Ovary (tissue), 9 donors: Measurements from ENCODE around the gene UNC119B. TPM values are rescaled to one million over a fixed set of nuclear protein-coding genes. Genes with fewer than 3 reads are reported as not detected.

ENCODE experiments used
- DNase-seq, 5 donors: peaks; one replicate each; pipeline ENCODE4 v3.0.0-alpha.2; 2019 to 2020
- H3K27ac ChIP-seq, 2 donors: fragments of 200-600 bp; one replicate each; pipeline versions ENCODE4 v1.5.1 to v1.8.0; 2019 to 2022
- H3K27me3 ChIP-seq: fragments of 200-600 bp; one replicate; pipeline ENCODE4 v1.8.0; 2022
- H3K36me3 ChIP-seq: fragments of 200-600 bp; sonication (generic); one replicate; pipeline ENCODE4 v1.5.1; 2019
- H3K4me1 ChIP-seq: one replicate; pipeline ENCODE4 v1.8.1; 2013; ENCODE audit warnings: mild to moderate bottlenecking, moderate library complexity; ENCODE audit not compliant: insufficient read depth
- H3K4me3 ChIP-seq: fragments of 200-600 bp; sonication (generic); one replicate; pipeline ENCODE4 v1.5.1; 2017
- H3K9me3 ChIP-seq, 2 donors: fragments of 200-600 bp in 1 of 2; sonication (generic) in 1 of 2; one replicate each; pipeline versions ENCODE4 v1.5.1 to v1.8.1; 2013 to 2019; ENCODE audit warnings: mild to moderate bottlenecking in 1 of 2, moderate library complexity in 1 of 2
- CTCF ChIP-seq, 3 donors: fragments of 450-650 bp in 2 of 3; fragments of 200-600 bp in 1 of 3; IDR thresholded peaks; one replicate each; pipeline versions ENCODE4 v1.5.1 to v1.8.0; 2016 to 2022; ENCODE audit warnings: antibody characterized with exemption in 3 of 3, mild to moderate bottlenecking in 1 of 3
- EP300 ChIP-seq: sonication (generic); formaldehyde crosslinking; IDR thresholded peaks from one replicate; pipeline ENCODE4 v1.6.1; 2017; ENCODE audit warnings: antibody characterized with exemption
- POLR2A ChIP-seq: fragments of 450-650 bp; IDR thresholded peaks from one replicate; pipeline ENCODE4 v1.6.1; 2017; ENCODE audit warnings: antibody characterized with exemption, mild to moderate bottlenecking, moderate library complexity
- WGBS, 3 donors: extraction: QIAGEN DNeasy Blood & Tissue Kit in 1 of 3; methylation state at CpG; one replicate each; pipeline versions ENCODE4 v1.1.5 to v1.1.7; 2013 to 2017; 5-methylcytosine and 5-hydroxymethylcytosine counted together
- intact Hi-C, 4 donors: fragments of 100-400 bp; cut with DNase I; formaldehyde crosslinking; loops; one replicate each; pipeline versions ENCODE4 v1.11.0 to v1.15.1; 2022 to 2023
- polyA plus RNA-seq, 2 donors: library from polyadenylated mRNA; stranded (reverse); fragments of 200-250 nt in 1 of 2; fragments of 350-450 nt in 1 of 2; fragmentation: Illumina TruSeq in 1 of 2; extraction: RNeasy Lipid Tissue Mini Kit (QIAGEN cat#74804) in 1 of 2; gene quantifications; one replicate each; pipeline ENCODE4 v1.2.3, GENCODE V29; 2013 to 2014
- total RNA-seq, 7 donors: library from RNA; depleted of rRNA in 2 of 7; stranded (reverse); fragments of >200 nt in 2 of 7; fragmentation: NEBNext Ultra II Directional in 3 of 7; extraction: Animal tissue kit (Norgen Biotek cat#: 25700) in 3 of 7; gene quantifications; one replicate each; pipeline versions ENCODE4 v1.1.0 to v1.2.4, GENCODE V29; 2016 to 2023
- donor health status: DM: no; HTN: no; CAD: no; lungs with moderate emphysema.
- donor health status: DM: no; HTN: no; CAD: no.
- donor health status: Bipolar disorder and iron deficiency.
- donor health status: DM: yes; HTN: yes; CAD: no.
- donor health status: DM: no; HTN: no; CAD: no.
- donor health status: DM: yes; HTN: yes; CAD: no.

UNC119B gene
- total and polyA plus RNA-seq, 9 donors: 18.4 to 54.4 (median 44.4) TPM

DNA sequence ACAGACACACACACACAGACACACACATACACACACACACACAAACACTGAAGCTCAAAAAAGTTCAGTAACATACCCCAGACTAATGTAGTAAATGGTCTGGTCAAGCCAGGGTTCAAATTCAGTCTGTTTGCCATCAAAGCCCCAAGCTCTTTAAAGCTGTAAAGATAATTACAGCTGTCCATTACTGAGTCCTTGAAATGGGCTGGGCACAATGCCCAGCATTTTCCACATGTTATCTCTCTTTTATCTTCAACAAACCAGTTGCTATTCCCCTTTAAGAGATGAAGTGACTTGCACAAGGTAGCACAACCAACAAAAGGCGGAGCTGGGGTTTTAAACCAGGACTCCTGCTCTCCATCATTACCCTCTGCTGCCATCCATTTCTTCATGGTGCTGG, 7.6 kb upstream of the UNC119B start:
- Histone ChIP-seq H3K4me3 (no peak overlapping the region), H3K36me3 (no peaks in the 10 kb centered on the region), H3K9me3 (no peaks in the 10 kb centered on the region), H3K27ac (peak overlapping the region in 1 of 2 donors; percentile 41), H3K27me3 (no peaks in the 10 kb centered on the region), H3K4me1 (peaks cover 5% of the 10 kb centered on the region)
- no peak for TF ChIP-seq EP300
- no peak for TF ChIP-seq POLR2A
- no peak for TF ChIP-seq CTCF (IDR thresholded peaks at IDR 0.05)
- WGBS, 3 donors: 95 to 100% (median 96%) methylated on average over 1 of the region's 1 CpG
- intact Hi-C loops: no loop called here
- no peak for DNase-seq

DNA sequence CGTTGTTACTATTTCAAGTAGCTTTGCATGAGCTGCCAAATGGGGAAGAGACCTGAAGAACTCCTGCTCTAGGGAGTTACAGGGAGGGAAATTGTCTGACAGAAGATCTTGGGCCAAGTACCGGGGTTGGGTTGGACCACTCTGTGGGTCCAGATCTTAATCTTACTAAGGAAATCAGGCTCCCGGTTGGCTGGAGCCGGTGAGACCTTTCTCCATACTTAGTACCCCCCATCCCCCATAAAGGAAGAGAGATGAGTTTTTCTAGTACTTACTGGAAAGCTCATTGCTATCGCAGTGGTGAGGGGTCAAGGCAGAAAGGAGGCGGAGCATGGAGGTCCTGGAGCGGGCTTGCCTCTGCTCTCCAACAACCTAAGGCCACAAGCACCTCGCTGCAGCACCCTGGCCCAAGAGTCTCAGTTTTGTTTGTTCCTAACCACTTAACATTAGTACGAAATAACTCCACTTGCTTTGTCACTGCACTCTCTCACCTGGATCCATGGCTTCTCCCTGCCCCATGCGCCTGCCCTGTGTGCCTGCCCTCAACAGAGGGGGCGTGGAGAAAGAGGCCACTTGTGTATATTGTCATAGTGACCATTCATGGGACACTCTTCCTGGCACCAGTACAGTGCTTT, 6.8 kb upstream of the UNC119B start:
- H3K27ac ChIP-seq: peak overlapping the region in 1 of 2 donors; percentile 41
- no peaks in the 10 kb centered on the region for H3K27me3 ChIP-seq
- H3K4me1 ChIP-seq: peaks cover 5% of the 10 kb centered on the region
- H3K9me3 ChIP-seq: no peaks in the 10 kb centered on the region
- peak in 4 of 5 donors; percentile 31 to 54 (median 40) for DNase-seq
- WGBS, 3 donors: 43 to 65% (median 50%) methylated on average over 11 of the region's 11 CpGs
- TF ChIP-seq POLR2A: no peak
- no peak for TF ChIP-seq CTCF (IDR thresholded peaks at IDR 0.05)
- TF ChIP-seq EP300: no peak
- intact Hi-C loops: no loop called here
- no peaks in the 10 kb centered on the region for H3K36me3 ChIP-seq
- H3K4me3 ChIP-seq: no peak overlapping the region

- 91 to 100% (median 95%) methylated on average over 1 of the region's 1 CpG for WGBS, 3 donors
- H3K4me3 ChIP-seq: no peak overlapping the region
- H3K27ac ChIP-seq: no peak overlapping the region
- no peak for DNase-seq
- no peaks in the 10 kb centered on the region for H3K27me3 ChIP-seq
- intact Hi-C loops: no loop called here
- H3K4me1 ChIP-seq: peaks cover 7% of the 10 kb centered on the region
- no peaks in the 10 kb centered on the region for H3K36me3 ChIP-seq
- no peaks in the 10 kb centered on the region for H3K9me3 ChIP-seq
- no peak for TF ChIP-seq CTCF (IDR thresholded peaks at IDR 0.05)
- TF ChIP-seq POLR2A: no peak
Observed at GRCh38 chr12:120705618-120706017, 4.6 kb upstream of the UNC119B start.

GRCh38 chr12:120706029-120706428, 4.2 kb upstream of the UNC119B start:
- H3K4me1 ChIP-seq: peaks cover 7% of the 10 kb centered on the region
- no peak for TF ChIP-seq POLR2A
- TF ChIP-seq CTCF (IDR thresholded peaks at IDR 0.05): no peak
- no peak for TF ChIP-seq EP300
- DNase-seq: no peak
- no peak overlapping the region for H3K4me3 ChIP-seq
- intact Hi-C loops: no loop called here
- no peak overlapping the region for H3K27ac ChIP-seq
- H3K27me3 ChIP-seq: no peaks in the 10 kb centered on the region
- WGBS, 3 donors: 83 to 86% (median 85%) methylated on average over 5 of the region's 5 CpGs
- no peaks in the 10 kb centered on the region for H3K9me3 ChIP-seq
- no peaks in the 10 kb centered on the region for H3K36me3 ChIP-seq
